Fibroblast of lung (primary cell): Measurements from ENCODE around the gene NR1H4. TPM values are rescaled to one million over a fixed set of nuclear protein-coding genes. Genes with fewer than 3 reads are reported as not detected.
A peak's percentile ranks its signal among the peaks of the same experiment; 100 is the strongest.

Experiments
- DNase-seq, 2 donors: peaks; one replicate each; pipeline versions ENCODE4 v3.0.0 to v3.0.0-alpha.2; 2010; ENCODE audit warnings: low read depth in 2 of 2
- H2AFZ ChIP-seq: 2 replicates; pipeline ENCODE4 v1.5.1; 2012; ENCODE audit warnings: low read length, control low read depth, inconsistent platforms
- H3K27ac ChIP-seq: 2 replicates; pipeline ENCODE4 v1.5.1; 2011; ENCODE audit warnings: low read length, control low read depth; ENCODE audit not compliant: insufficient read depth
- H3K27me3 ChIP-seq: 2 replicates; pipeline ENCODE4 v1.5.1; 2011; ENCODE audit warnings: mild to moderate bottlenecking, low read length; ENCODE audit not compliant: control insufficient read depth, insufficient read depth
- H3K36me3 ChIP-seq: 2 replicates; pipeline ENCODE4 v1.5.1; 2011; ENCODE audit warnings: low read length; ENCODE audit not compliant: control insufficient read depth, insufficient read depth
- H3K4me1 ChIP-seq: 2 replicates; pipeline ENCODE4 v1.5.1; 2011; ENCODE audit warnings: low read length; ENCODE audit not compliant: control insufficient read depth, insufficient read depth; ENCODE audit errors: extremely low read depth
- H3K4me2 ChIP-seq: 2 replicates; pipeline ENCODE4 v1.5.1; 2011; ENCODE audit warnings: low read length, control low read depth; ENCODE audit not compliant: insufficient read depth; ENCODE audit errors: extremely low read depth
- H3K4me3 ChIP-seq, 4 experiments: fragments of 200-600 bp in 1 of 4; sonication (generic) in 1 of 4; replicated peaks in 1 of 4; 2 replicates each; pipeline ENCODE4 v1.5.1; 2011 to 2016; ENCODE audit warnings: low read length in 4 of 4, low read depth in 3 of 4, mild to moderate bottlenecking in 3 of 4, control low read depth in 2 of 4, inconsistent platforms in 1 of 4, mixed read lengths in 1 of 4; ENCODE audit not compliant: insufficient read depth in 1 of 4; ENCODE audit errors: control extremely low read depth in 1 of 4
- H3K79me2 ChIP-seq: 2 replicates; pipeline ENCODE4 v1.5.1; 2012; ENCODE audit warnings: mild to moderate bottlenecking, low read length, inconsistent platforms; ENCODE audit not compliant: control insufficient read depth, insufficient read depth
- H3K9ac ChIP-seq: 2 replicates; pipeline ENCODE4 v1.5.1; 2011; ENCODE audit warnings: mild to moderate bottlenecking, low read length, control low read depth; ENCODE audit not compliant: insufficient read depth
- H3K9me3 ChIP-seq: 2 replicates; pipeline ENCODE4 v1.5.1; 2012; ENCODE audit warnings: low read depth, low read length; ENCODE audit not compliant: control insufficient read depth, insufficient read depth
- H4K20me1 ChIP-seq: 2 replicates; pipeline ENCODE4 v1.5.1; 2011; ENCODE audit warnings: low read length; ENCODE audit not compliant: control insufficient read depth, insufficient read depth; ENCODE audit errors: extremely low read depth
- EZH2 ChIP-seq: IDR thresholded peaks from 2 replicates; pipeline ENCODE4 v1.5.1; 2012; ENCODE audit warnings: low read length, control low read depth, mild to moderate bottlenecking; ENCODE audit errors: missing control alignments
- polyA plus RNA-seq, 2 donors: library from polyadenylated mRNA; depleted of rRNA in 1 of 2; stranded (reverse) in 1 of 2; unstranded in 1 of 2; fragments of >200 nt; gene quantifications; 2 replicates each; pipeline ENCODE4 v1.2.1, GENCODE V29; 2011 to 2012; ENCODE audit warnings: missing spikeins in 1 of 2
- total RNA-seq: library from RNA; depleted of rRNA; stranded (reverse); fragments of >200 nt; gene quantifications from 2 replicates; pipeline ENCODE4 v1.2.1, GENCODE V29; 2014
- TF ChIP-seq, protein P1 (sequence below), 2 donors: IDR thresholded peaks in 1 of 2; conservative IDR thresholded peaks in 1 of 2; 1 replicate in 1 of 2; 2 replicates in 1 of 2; pipeline ENCODE4 v1.5.1; 2011 to 2012; ENCODE audit warnings: low read length in 2 of 2, control low read depth in 1 of 2, inconsistent platforms in 1 of 2, low read depth in 1 of 2, mild to moderate bottlenecking in 1 of 2

The NR1H4 gene
- total and polyA plus RNA-seq, 2 donors (not counting 1 experiment from before 2014, with no cell fraction given), result not detected

DNA sequence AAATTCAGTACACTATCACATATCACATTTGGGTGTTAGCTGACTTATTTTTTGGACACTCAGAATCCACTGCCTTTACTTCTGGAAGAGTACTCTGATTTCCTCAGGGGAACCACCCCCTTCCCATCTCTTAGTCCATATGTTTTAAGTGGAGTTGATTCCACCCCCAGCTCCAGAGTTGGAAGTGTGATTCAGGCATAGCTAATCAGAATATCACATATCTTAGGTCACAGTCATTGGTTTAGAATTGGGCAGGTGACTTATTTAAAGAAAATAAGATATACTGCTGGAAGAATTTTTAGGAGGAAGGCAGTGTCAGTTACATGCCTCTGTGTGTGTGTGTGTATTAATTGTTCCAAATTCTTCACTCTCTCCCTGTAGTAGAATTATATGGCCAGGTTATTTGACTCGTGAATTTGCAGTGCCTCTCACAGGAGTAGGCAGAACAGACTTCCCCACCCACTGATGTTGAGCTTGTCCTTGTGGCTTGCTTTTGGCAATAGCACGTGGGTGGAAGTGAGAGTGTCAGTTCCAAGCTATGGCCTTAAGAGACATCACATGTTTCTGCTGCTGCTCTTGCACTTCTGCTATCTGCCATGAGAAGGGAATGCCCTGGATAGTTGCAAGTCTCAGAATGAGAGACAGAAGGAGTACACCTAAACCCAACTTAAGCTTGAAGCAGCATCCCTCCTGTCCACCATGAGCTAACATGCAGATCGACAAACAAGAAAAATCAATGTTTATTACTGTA lies 93.4 kb downstream of the NR1H4 start:
- TF ChIP-seq, protein P1, sequence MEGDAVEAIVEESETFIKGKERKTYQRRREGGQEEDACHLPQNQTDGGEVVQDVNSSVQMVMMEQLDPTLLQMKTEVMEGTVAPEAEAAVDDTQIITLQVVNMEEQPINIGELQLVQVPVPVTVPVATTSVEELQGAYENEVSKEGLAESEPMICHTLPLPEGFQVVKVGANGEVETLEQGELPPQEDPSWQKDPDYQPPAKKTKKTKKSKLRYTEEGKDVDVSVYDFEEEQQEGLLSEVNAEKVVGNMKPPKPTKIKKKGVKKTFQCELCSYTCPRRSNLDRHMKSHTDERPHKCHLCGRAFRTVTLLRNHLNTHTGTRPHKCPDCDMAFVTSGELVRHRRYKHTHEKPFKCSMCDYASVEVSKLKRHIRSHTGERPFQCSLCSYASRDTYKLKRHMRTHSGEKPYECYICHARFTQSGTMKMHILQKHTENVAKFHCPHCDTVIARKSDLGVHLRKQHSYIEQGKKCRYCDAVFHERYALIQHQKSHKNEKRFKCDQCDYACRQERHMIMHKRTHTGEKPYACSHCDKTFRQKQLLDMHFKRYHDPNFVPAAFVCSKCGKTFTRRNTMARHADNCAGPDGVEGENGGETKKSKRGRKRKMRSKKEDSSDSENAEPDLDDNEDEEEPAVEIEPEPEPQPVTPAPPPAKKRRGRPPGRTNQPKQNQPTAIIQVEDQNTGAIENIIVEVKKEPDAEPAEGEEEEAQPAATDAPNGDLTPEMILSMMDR (conservative IDR thresholded peaks at IDR 0.05 in 1 of 2, IDR thresholded peaks at IDR 0.05 in 1 of 2; ENCODE audit: low read depth in 1 of 2, low read length in 2 of 2), result no peak
- TF ChIP-seq EZH2, result no peak
- DNase-seq, result peak; percentile 8 to 18

DNA sequence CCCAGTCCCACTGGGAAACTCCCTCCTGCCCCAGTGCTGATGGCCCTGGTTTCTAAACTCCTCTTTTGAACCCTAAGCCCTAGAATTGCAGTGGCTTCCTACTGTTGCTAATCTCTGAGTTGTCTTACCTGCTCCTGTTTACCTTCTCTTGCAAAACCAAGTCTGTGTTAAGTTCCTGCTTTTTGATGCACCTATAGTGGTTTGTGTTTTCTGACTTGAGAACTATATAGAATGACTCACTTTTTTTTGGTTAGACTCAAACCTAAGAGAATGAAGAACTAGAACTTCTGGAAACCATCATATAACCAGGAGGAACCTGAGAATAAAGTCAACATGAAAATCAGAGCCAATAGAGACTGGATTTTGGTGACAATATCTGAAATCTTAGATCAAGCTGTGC lies 94.3 kb downstream of the NR1H4 start:
- Histone ChIP-seq H3K9ac (no peak overlapping the region), H3K27ac (no peak overlapping the region), H3K27me3 (no peaks in the 10 kb centered on the region), H3K4me1 (peaks cover 2% of the 10 kb centered on the region), H3K4me3 (no peak overlapping the region), H3K79me2 (no peaks in the 10 kb centered on the region), H3K9me3 (no peaks in the 10 kb centered on the region), H3K36me3 (no peaks in the 10 kb centered on the region), H2AFZ (no peak overlapping the region), H3K4me2 (no peak overlapping the region), H4K20me1 (no peaks in the 10 kb centered on the region)
- TF ChIP-seq, protein P1 (conservative IDR thresholded peaks at IDR 0.05 in 1 of 2, IDR thresholded peaks at IDR 0.05 in 1 of 2; ENCODE audit: low read depth in 1 of 2, low read length in 2 of 2), result no peak
- no peak for TF ChIP-seq EZH2
- DNase-seq, result no peak

More for the DNA sequence above, 93.4 kb downstream of the NR1H4 start:
- Histone ChIP-seq H3K79me2 (no peaks in the 10 kb centered on the region), H3K9me3 (no peaks in the 10 kb centered on the region), H3K4me1 (no peaks in the 10 kb centered on the region), H3K36me3 (no peaks in the 10 kb centered on the region), H3K9ac (no peak overlapping the region), H3K27me3 (no peaks in the 10 kb centered on the region), H4K20me1 (no peaks in the 10 kb centered on the region), H3K4me2 (peak overlapping the region; percentile 26), H3K4me3 (no peak overlapping the region), H2AFZ (peak overlapping the region; percentile 70), H3K27ac (no peak overlapping the region)

- H4K20me1 ChIP-seq, result no peaks in the 10 kb centered on the region
These were observed 98.5 kb downstream of the NR1H4 start for GRCh38 chr12:100572184-100572583.

More at GRCh38 chr12:100572184-100572583, 98.5 kb downstream of the NR1H4 start:
- no peak overlapping the region for H3K9ac ChIP-seq
- H3K4me2 ChIP-seq, result no peak overlapping the region
- DNase-seq, result no peak
- H2AFZ ChIP-seq, result no peak overlapping the region
- no peak for TF ChIP-seq EZH2
- H3K27ac ChIP-seq, result no peak overlapping the region
- H3K36me3 ChIP-seq, result no peaks in the 10 kb centered on the region
- peaks cover 5% of the 10 kb centered on the region for H3K4me1 ChIP-seq
- H3K27me3 ChIP-seq, result no peaks in the 10 kb centered on the region
- H3K9me3 ChIP-seq, result no peaks in the 10 kb centered on the region
- H3K4me3 ChIP-seq, result no peak overlapping the region
- H3K79me2 ChIP-seq, result peaks cover 32% of the 10 kb centered on the region
